Neural crest cell (in vitro differentiated cells): ENCODE results near the gene PFKFB2. TPM values are rescaled to one million over a fixed set of nuclear protein-coding genes. Genes with fewer than 3 reads are reported as not detected.

Experiments
- DNase-seq: peaks from one replicate; pipeline ENCODE4 v3.0.0; 2021; ENCODE audit warnings: low read depth, mixed read lengths, low spot score
- H3K27ac Mint-ChIP-seq: one replicate; pipeline ENCODE4 v1.8.0; 2021; ENCODE audit warnings: mild to moderate bottlenecking, mixed read lengths; ENCODE audit not compliant: unreplicated experiment
- H3K27me3 Mint-ChIP-seq: 2 replicates; pipeline ENCODE4 v1.8.0; 2021; ENCODE audit warnings: low read depth, mild to moderate bottlenecking, mixed read lengths
- H3K36me3 Mint-ChIP-seq: 2 replicates; pipeline ENCODE4 v1.8.0; 2021; ENCODE audit warnings: low read depth, mild to moderate bottlenecking, mixed read lengths
- H3K4me1 Mint-ChIP-seq: 2 replicates; pipeline ENCODE4 v1.8.0; 2021; ENCODE audit warnings: mixed read lengths
- H3K4me3 Mint-ChIP-seq: one replicate; pipeline ENCODE4 v1.8.0; 2021; ENCODE audit warnings: mild to moderate bottlenecking, mixed read lengths
- H3K9me3 Mint-ChIP-seq: 2 replicates; pipeline ENCODE4 v1.8.0; 2021; ENCODE audit warnings: mixed read lengths
- CTCF ChIP-seq: fragments of 200-600 bp; sonication (generic); conservative IDR thresholded peaks from 2 replicates; pipeline ENCODE4 v1.5.0; 2021; ENCODE audit warnings: antibody characterized with exemption, mild to moderate bottlenecking
- total RNA-seq: library from RNA; stranded (reverse); gene quantifications from 2 replicates; pipeline ENCODE4 v1.2.1, GENCODE V29; 2021

The PFKFB2 gene
- total RNA-seq, 1 donor from 2014 or later, result 8.6 TPM

GRCh38 chr1:207088701-207089626 is 35.9 kb downstream of the PFKFB2 start, which contains the start of gene C4BPB:
Gene C4BPB (plus strand): TSS chr1:207088860. CDS start chr1:207089532, 672 bp downstream.
- H3K27me3 Mint-ChIP-seq, result peaks cover 10% of the 10 kb centered on the region
- H3K27ac Mint-ChIP-seq, result no peak within 1 kb of the TSS
- H3K9me3 Mint-ChIP-seq, result no peaks in the 10 kb centered on the region
- no peaks in the 10 kb centered on the region for H3K36me3 Mint-ChIP-seq
- no peak for DNase-seq
- H3K4me1 Mint-ChIP-seq, result peaks cover 5% of the 10 kb centered on the region
- no peak within 1 kb of the TSS for H3K4me3 Mint-ChIP-seq
- no peak for TF ChIP-seq CTCF

- TF ChIP-seq CTCF, result no peak
- no peaks in the 10 kb centered on the region for H3K36me3 Mint-ChIP-seq
- no peaks in the 10 kb centered on the region for H3K9me3 Mint-ChIP-seq
- H3K4me1 Mint-ChIP-seq, result peaks cover under 1% of the 10 kb centered on the region
- no peak for DNase-seq
- H3K27me3 Mint-ChIP-seq, result peaks cover 6% of the 10 kb centered on the region
- no peak overlapping the region for H3K4me3 Mint-ChIP-seq
- H3K27ac Mint-ChIP-seq, result no peak overlapping the region
These were observed 36.7 kb downstream of the PFKFB2 start for GRCh38 chr1:207089627-207090355.

GRCh38 chr1:207091200-207091908 is 38.3 kb downstream of the PFKFB2 start:
- no peak overlapping the region for H3K4me3 Mint-ChIP-seq

GRCh38 chr1:207093944-207094343 is 40.9 kb downstream of the PFKFB2 start:
- no peak overlapping the region for H3K4me3 Mint-ChIP-seq
- no peak for TF ChIP-seq CTCF

More at GRCh38 chr1:207091200-207091908, 38.3 kb downstream of the PFKFB2 start:
- no peak for TF ChIP-seq CTCF
- H3K9me3 Mint-ChIP-seq, result no peaks in the 10 kb centered on the region
- H3K4me1 Mint-ChIP-seq, result no peaks in the 10 kb centered on the region
- no peaks in the 10 kb centered on the region for H3K36me3 Mint-ChIP-seq
- DNase-seq, result no peak
- no peak overlapping the region for H3K27ac Mint-ChIP-seq
- H3K27me3 Mint-ChIP-seq, result peaks cover 11% of the 10 kb centered on the region

GRCh38 chr1:207097871-207098324 is 44.8 kb downstream of the PFKFB2 start:
- Mint-ChIP-seq H3K9me3 (peaks cover 5% of the 10 kb centered on the region), H3K4me1 (no peaks in the 10 kb centered on the region), H3K4me3 (no peak overlapping the region), H3K36me3 (no peaks in the 10 kb centered on the region), H3K27me3 (peaks cover 20% of the 10 kb centered on the region), H3K27ac (no peak overlapping the region)
- TF ChIP-seq CTCF, result no peak
- no peak for DNase-seq

More at GRCh38 chr1:207093944-207094343, 40.9 kb downstream of the PFKFB2 start:
- Mint-ChIP-seq H3K27me3 (peaks cover 13% of the 10 kb centered on the region), H3K9me3 (peaks cover 5% of the 10 kb centered on the region), H3K27ac (no peak overlapping the region), H3K36me3 (no peaks in the 10 kb centered on the region), H3K4me1 (no peaks in the 10 kb centered on the region)
- no peak for DNase-seq
